ENCODE results near the gene EEF1A1. TPM values are rescaled to one million over a fixed set of nuclear protein-coding genes. Genes with fewer than 3 reads are reported as not detected.

EEF1A1 gene
- total RNA-seq, 1 experiment from 2014 or later: 12,560 TPM

DNA sequence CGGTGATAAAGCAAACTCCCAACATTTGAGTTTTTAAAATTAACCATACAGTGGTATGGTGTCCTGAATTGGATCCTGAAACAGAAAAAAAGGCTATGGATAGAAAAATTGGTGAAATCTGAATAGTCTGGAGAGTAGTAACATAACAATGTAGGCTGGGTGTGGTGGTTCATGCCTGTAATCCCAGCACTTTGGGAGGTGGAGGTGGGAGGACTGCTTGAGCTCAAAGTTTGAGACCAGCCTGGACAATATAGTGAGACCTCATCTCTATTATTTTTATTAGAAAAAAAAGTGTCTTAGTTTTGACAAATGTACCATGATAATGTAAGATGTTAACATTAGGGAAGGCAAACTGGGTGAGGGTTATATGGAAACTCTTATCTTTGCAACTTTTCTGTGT is 11.0 kb downstream of the EEF1A1 start (continued):
- TF ChIP-seq REST (IDR thresholded peaks at IDR 0.05; ENCODE audit: low read depth) (no peak), ZNF274 (IDR thresholded peaks at IDR 0.05; ENCODE audit: low read depth, low read length) (no peak), SRF (IDR thresholded peaks at IDR 0.05; ENCODE audit: low read depth) (no peak), ZFX (IDR thresholded peaks at IDR 0.05) (no peak), CBX3 (IDR thresholded peaks at IDR 0.05; ENCODE audit: low read depth) (no peak), FOSL1 (IDR thresholded peaks at IDR 0.05; ENCODE audit: low read depth) (no peak), MAX (IDR thresholded peaks at IDR 0.05) (no peak)

GRCh38 chr6:73508776-73509175 is 12.1 kb downstream of the EEF1A1 start:
- no peak overlapping the region for H2AFZ ChIP-seq (ENCODE audit: low read depth, low read length, poor library complexity, severe bottlenecking)
- intact Hi-C loops (cut with micrococcal nuclease): no loop called here
- ChIA-PET RAD21 (ENCODE audit: low non-redundant PET in 1 of 2, low total read pairs in 2 of 2, uncharacterized antibody in 2 of 2, unreplicated experiment in 2 of 2) (no interaction called here), CTCF (no interaction called here), POLR2A (interaction anchor here (0.6 kb wide), 1 partner anchor 76 kb away, joined by 6 read pairs; no protein-coding TSS in a partner anchor)
- no peak overlapping the region for H3K4me2 ChIP-seq (ENCODE audit: low read length)
- no peaks in the 10 kb centered on the region for H3K27me3 ChIP-seq (ENCODE audit: insufficient read depth, low read length)
- H3K9me2 ChIP-seq (ENCODE audit: insufficient read depth): no peaks in the 10 kb centered on the region
- no peak for DNase-seq (ENCODE audit: low read depth, low spot score)
- H3K4me1 ChIP-seq (ENCODE audit: control insufficient read depth in 1 of 2, insufficient read depth in 2 of 2, low read length in 2 of 2): no peaks in the 10 kb centered on the region
- H3K27ac ChIP-seq (ENCODE audit: low read depth, low read length): no peak overlapping the region
- H3K9me3 ChIP-seq (ENCODE audit: control insufficient read depth in 1 of 2, insufficient read depth in 1 of 2, low read depth in 1 of 2, low read length in 2 of 2): no peaks in the 10 kb centered on the region
- H3K4me3 ChIP-seq (replicated peaks in 1 of 2; ENCODE audit: low read depth in 1 of 2, low read length in 2 of 2): no peak overlapping the region
- no peaks in the 10 kb centered on the region for H3K36me3 ChIP-seq (ENCODE audit: control insufficient read depth in 1 of 2, insufficient read depth in 2 of 2, low read length in 2 of 2)
- TF ChIP-seq EZH2phosphoT487 (IDR thresholded peaks at IDR 0.05; ENCODE audit: borderline replicate concordance) (no peak), ZFX (IDR thresholded peaks at IDR 0.05) (no peak), FOSL1 (IDR thresholded peaks at IDR 0.05; ENCODE audit: low read depth) (no peak), RAD21 (IDR thresholded peaks at IDR 0.05; ENCODE audit: low read depth) (no peak), MAX (IDR thresholded peaks at IDR 0.05) (no peak), YY1 (IDR thresholded peaks at IDR 0.05; ENCODE audit: extremely low read depth, insufficient replicate concordance, low read depth, low read length) (no peak), SP1 (IDR thresholded peaks at IDR 0.05; ENCODE audit: low read depth) (no peak), CTCF (IDR thresholded peaks at IDR 0.05 in 2 of 3, conservative IDR thresholded peaks at IDR 0.05 in 1 of 3; ENCODE audit: borderline replicate concordance in 1 of 3, insufficient read depth in 1 of 3, low read depth in 2 of 3, low read length in 2 of 3) (no peak), CEBPB (IDR thresholded peaks at IDR 0.05; ENCODE audit: low read depth) (no peak), ATF3 (IDR thresholded peaks at IDR 0.05) (no peak), CBX3 (IDR thresholded peaks at IDR 0.05; ENCODE audit: low read depth) (no peak), SRF (IDR thresholded peaks at IDR 0.05; ENCODE audit: low read depth) (no peak), ZNF274 (IDR thresholded peaks at IDR 0.05; ENCODE audit: low read depth, low read length) (no peak), EGR1 (IDR thresholded peaks at IDR 0.05; ENCODE audit: low read depth) (no peak), EZH2 (IDR thresholded peaks at IDR 0.05) (no peak), ELF1 (IDR thresholded peaks at IDR 0.05; ENCODE audit: borderline replicate concordance, low read depth) (no peak)
- no peak for ATAC-seq
- H3K79me2 ChIP-seq (ENCODE audit: insufficient read depth, low read length): no peaks in the 10 kb centered on the region
- H3K9ac ChIP-seq (ENCODE audit: low read length): no peak overlapping the region
- no TSS peak for BruUV-seq (replicated peaks)
- H4K20me1 ChIP-seq (ENCODE audit: insufficient read depth): peaks cover 3% of the 10 kb centered on the region; the same call in 1 of the 2 replicates
